Measurements from ENCODE around the gene PKP1.

Gene PKP1

GRCh38 chr1:201260648-201261311, 22.5 kb upstream of the PKP1 start:
- DNase-seq = no peak

- DNase-seq = no peak
Observed at GRCh38 chr1:201261771-201262547, 21.3 kb upstream of the PKP1 start.

DNA sequence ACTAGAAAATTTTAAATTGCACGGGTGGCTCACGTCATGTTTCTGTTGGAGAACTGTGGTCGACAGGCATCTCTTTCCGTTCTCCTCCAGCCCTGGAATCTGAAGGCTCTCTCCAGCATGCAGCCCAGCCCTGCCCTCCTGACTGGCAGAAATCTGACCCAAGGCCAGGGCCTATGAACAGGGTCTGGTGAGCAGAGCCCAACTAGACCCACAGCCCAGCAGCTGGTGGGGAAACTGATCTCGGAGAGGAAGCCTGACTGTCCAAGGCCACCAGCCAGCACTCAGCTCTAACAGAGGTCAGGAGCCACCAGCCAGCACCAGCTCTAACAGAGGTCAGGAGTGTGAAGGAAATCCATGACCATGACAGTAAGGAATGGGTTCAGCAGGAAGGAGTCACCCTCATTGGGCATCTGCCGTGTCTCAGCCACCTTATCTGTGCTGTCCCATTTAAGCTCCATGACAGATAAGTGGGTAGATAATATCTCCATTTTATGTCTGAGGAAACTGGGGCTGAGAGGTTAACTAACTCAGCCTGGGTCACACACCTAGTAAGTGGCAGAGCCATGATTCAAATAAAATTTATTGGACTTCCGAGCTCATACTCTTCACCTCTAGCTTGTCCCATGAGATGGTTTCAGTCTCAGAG, 20.2 kb upstream of the PKP1 start:
- no peak for DNase-seq

DNA sequence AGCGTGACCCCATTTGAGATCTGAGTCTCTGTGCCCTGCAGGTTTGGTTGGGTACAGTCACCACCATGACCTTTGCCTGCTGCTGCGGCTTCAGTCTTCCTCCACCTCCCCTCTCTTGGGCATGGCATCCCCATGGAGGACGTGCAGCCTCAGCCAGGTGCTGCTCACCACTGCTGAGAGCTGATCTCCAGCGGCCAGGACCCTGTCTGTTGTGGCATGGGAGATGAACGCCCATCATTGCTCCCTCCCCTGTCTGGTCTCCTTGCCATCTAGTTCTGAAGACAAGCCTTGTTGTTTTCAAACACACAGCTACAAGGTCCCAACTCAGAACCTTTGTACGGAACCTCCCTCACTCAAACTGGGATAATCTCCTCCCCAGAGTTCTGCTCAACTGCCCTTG, 19.2 kb upstream of the PKP1 start:
- DNase-seq = no peak

DNA sequence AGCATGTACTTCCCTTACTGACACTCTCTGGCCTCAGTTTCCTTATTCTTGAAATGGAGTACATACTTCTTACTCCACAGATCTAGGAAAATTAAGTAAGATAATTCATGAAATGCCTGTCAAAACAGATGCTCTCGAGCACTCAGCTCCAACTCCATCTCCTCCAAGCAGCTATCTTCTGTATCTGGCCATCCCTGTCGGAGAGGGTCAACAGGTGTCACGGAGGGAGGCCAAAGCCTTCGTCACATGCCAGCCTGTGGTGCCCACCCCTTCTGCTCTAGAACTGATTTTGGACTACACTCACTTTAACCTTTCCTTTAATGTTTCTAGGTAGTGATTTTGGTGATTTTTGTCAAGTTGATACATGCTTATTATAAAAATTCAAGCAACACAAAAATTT, 18.8 kb upstream of the PKP1 start:
- no peak for DNase-seq

DNA sequence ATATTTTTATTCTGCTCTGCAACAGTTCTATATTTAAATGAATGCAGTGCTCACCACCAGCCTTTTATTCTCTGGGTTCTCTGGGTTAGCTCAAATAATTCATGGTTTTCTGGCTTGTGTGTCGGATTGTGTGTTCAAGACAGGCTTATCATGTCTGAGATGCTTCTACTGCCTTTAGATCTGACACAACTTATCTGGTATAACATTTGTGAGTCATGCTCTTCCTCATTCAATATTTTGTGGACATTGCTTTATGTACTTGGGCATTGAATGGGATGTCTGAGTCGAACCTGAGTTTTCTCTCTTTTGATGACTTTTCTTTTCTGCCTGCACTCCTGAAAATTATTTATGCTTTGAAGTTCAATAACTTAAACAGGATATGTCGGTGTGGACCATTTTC, 17.6 kb upstream of the PKP1 start:
- DNase-seq = no peak

- DNase-seq = no peak
Observed at GRCh38 chr1:201266276-201266675, 17.0 kb upstream of the PKP1 start.

GRCh38 chr1:201266774-201267173, 16.5 kb upstream of the PKP1 start:
- no peak for DNase-seq

DNA sequence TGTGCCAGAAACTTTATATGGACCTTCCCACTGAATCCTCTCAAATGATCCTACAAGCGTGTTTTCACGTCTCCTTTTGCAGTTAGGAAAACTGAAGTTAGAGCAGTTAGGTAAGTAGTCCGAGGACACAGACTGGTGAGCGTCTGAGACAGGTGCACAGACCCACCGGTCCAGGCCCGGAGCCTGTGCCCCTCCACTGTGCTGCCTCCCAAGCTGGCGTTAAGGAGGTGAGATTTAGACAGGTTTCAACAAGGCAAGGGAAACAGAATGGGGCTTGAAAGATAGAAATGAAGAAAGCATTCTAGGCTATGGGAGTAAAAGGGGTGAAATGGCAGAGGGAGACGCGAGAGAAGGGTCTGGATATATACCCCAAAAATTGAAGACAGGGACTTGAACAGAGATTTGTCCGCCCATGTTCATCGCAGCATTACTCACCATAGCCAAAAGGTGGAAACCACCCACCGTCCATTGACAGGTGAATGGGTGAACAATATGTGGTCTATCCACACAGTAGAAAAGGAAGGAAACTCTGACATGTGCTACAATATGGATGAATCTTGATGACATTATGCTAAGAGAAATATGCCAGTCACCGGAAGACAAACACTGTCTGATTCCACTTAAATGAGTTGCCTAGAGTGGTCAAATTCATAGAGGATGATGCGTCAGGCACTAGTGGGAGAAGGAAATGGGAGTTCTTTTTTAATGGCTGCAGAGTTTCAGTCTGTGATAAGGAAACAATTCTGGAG, 15.7 kb upstream of the PKP1 start:
- no peak for DNase-seq

GRCh38 chr1:201268604-201269151, 14.6 kb upstream of the PKP1 start:
- peak; percentile 9 for DNase-seq

GRCh38 chr1:201269281-201269680, 14.0 kb upstream of the PKP1 start:
- no peak for DNase-seq

DNA sequence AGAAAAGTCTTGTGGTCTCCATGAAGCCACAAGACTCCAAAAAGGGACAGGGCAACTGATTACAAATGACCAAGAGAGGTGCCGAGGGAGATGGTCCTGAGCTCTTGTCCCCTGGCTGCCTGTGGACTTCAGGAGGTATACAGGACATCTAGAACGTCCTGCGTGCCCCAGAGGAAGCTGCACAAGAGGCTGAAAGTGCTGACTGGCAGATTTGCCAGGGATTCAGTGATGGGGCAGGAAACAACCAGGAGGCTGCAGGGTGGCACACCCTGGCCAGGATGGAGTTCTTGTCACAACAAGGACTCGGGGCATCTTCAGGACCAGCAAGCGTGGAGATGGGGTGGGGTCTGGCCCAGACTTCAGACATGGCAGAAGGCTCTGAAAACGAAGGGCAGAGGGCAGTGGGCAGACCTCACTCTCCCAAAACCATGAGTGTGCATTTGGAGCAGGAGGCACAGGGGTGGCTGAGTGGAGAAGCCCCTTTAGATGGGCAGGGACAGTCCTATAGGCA, 13.4 kb upstream of the PKP1 start:
- no peak for DNase-seq

DNA sequence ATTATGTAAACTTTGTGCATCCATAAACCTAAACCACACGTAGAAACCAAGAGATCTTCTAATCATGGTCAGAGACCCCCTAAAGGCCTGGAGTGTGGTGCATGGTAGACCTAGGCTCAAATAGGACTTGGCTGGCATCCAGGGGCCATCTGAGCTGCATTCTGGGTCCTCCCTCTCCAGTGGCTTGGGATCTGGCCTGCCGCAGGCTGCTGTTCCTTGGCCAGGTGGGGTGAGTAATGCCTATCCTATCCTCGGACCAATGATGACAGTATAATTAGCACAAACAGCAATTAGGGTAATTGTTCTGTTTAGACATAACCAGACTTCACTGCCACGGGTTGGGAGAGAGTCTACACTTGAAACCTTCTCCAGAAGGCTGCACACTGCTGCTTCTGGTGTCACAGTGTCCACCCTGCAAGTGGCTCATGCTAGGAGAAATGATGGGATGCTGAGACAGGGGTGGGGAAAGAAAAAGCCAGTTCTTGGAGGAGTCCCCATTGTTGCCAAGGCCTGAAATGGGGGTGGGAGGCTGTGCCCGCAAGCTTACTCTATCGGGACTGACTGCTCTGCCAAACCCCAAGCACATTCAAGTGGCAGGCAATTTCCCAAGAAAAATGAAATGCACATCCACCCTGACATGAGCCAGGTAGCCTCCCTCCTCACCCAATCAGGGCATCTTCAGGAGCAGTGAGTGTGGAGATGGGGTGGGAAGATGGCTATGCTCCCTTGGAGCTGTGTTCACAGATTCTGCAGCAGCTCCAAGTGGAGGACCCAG, 12.5 kb upstream of the PKP1 start:
- peak; percentile 67 for DNase-seq

- DNase-seq = no peak
Observed at GRCh38 chr1:201272799-201273198, 10.5 kb upstream of the PKP1 start.

GRCh38 chr1:201274616-201275252, 8.6 kb upstream of the PKP1 start:
- DNase-seq = no peak

DNA sequence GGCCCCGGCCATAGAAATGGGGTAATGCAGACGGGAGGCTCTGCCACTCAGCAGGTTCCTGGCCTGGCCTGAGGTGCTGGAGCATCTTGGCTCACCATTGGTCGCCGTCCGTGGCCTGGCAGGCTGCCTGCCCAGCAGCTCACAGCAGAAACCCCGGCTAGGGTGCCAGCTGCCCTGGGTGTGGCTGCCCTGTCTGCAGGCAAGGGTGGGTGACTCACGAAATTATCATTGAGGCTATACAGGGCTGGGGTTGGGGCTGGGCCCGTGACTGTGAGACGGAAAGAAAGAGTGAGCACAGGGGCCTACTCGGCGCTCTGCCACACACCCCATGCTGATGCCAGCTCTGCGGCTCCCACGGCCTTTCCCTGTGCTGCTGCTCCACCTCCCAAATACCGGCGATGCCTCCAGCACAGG, 8.0 kb upstream of the PKP1 start:
- DNase-seq = peak; percentile 66

DNA sequence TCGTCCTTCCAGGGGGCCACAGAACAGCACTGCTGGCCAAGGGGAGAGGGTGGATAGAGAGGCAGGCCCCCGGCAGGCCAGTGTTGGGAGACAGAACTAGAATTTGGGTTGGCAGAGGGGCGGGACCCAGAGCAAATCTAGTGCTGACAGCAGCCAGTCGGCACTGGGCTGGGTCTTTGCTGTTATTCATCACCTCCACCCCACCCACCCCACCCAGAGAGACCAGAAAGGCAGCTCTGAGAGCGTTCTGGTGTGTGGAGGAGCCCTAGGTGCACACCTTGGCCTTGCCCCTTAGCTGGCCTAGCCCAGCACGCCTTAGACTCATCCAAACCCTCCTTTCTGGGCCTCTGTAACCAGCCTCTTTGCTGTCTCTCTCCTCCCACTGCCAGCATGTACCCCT, 6.4 kb upstream of the PKP1 start:
- no peak for DNase-seq

- DNase-seq = no peak
Observed at GRCh38 chr1:201277441-201277840, 5.9 kb upstream of the PKP1 start.

- DNase-seq = no peak
Observed at GRCh38 chr1:201279313-201279712, 4.0 kb upstream of the PKP1 start.

GRCh38 chr1:201280884-201281283, 2.4 kb upstream of the PKP1 start:
- no peak for DNase-seq

- DNase-seq = no peak
Observed at GRCh38 chr1:201281573-201281972, 1.7 kb upstream of the PKP1 start.

DNA sequence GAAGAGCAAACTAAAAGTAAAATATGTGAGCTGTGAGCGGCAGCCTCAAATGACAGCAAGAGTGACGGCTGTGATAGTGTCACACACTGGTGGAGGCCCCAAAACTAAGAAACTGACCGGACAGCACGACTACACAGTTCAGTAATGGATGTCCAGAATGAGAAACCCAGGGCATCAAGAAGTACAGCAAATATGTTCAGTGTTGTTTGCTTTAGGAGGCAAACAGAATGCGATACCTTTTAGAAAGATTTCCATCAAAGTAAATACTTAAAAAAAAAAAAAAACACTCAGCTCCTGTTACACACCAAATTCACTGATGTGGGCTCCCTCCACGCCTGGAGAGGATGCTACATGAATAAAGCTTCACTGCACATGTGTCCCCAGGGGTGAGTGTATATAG, 1.1 kb upstream of the PKP1 start:
- no peak for DNase-seq

Data from NCI-H1105 treated with DMSO at 0.1 percent for 48 hours (cell line).